ENCODE measurements around the gene MSX1. TPM values are rescaled to one million over a fixed set of nuclear protein-coding genes. Genes with fewer than 3 reads are reported as not detected.

The MSX1 gene
- total RNA-seq (2021), result not detected in 2 replicates
- Bru-seq, nascent RNA, result percentile 11 among the genes with signal in this experiment
- percentile 10 among the genes with signal in this experiment for BruChase-seq, experiment 1, labeled RNA remaining after a 2-hour chase
- percentile 22 among the genes with signal in this experiment for BruChase-seq, experiment 2, labeled RNA remaining after a 6-hour chase
- long read RNA-seq, result 0 reads

DNA sequence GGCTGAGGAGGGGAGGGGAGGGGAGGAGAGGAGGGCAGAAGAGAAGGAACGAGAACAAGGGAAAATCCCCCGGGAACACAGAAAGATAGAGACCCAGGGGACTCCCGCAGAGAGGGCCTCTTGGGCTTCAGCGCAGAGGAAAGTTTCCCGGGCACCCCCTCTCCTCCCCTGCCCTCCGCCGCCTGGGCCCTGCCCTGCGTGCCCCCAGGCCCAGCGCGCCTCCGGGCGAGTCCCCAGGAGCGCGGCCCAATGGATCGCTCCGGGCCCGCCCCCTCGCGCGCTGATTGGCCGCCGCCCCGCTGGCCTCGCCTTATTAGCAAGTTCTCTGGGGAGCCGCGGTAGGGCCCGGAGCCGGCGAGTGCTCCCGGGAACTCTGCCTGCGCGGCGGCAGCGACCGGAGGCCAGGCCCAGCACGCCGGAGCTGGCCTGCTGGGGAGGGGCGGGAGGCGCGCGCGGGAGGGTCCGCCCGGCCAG, at the start of gene MSX1:
Gene MSX1 (plus strand): TSS at position 341 of the 474 bp plus-strand sequence. CDS start 235 bp downstream, outside the sequence.
- H3K79me2 ChIP-seq (ENCODE audit: low read depth), result no peaks in the 10 kb centered on the region
- ChIA-PET CTCF (no interaction called here), POLR2A (ENCODE audit: unreplicated experiment) (no interaction called here)
- intact Hi-C loops (cut with micrococcal nuclease; ENCODE audit: unreplicated experiment), result no loop called here
- H3K9me3 ChIP-seq (ENCODE audit: insufficient read depth, low read depth), result no peaks in the 10 kb centered on the region
- H3K27me3 ChIP-seq (ENCODE audit: insufficient read depth, low read depth), result peaks cover 18% of the 10 kb centered on the region
- H3K4me3 ChIP-seq, result peak within 1 kb of the TSS; percentile 52; the same call in 1 of the 2 replicates
- no peaks in the 10 kb centered on the region for H3K9me2 ChIP-seq (ENCODE audit: insufficient read depth)
- BruUV-seq (replicated peaks), result no TSS peak
- no peaks in the 10 kb centered on the region for H3K4me1 ChIP-seq (replicated peaks; ENCODE audit: insufficient read depth)
- H4K20me1 ChIP-seq (ENCODE audit: insufficient read depth), result no peaks in the 10 kb centered on the region
- H3K4me2 ChIP-seq, result peak within 1 kb of the TSS; percentile 69
- H3K27ac ChIP-seq, result no peak within 1 kb of the TSS
- no peak within 1 kb of the TSS for H2AFZ ChIP-seq
- DNase-seq, result peak; percentile 37 to 50
- H3K36me3 ChIP-seq (ENCODE audit: low read depth), result no peaks in the 10 kb centered on the region
- no peaks in the 10 kb centered on the region for H3F3A ChIP-seq (ENCODE audit: insufficient read depth, low read depth)
- no peak for TF ChIP-seq EZH2 (IDR thresholded peaks at IDR 0.05; ENCODE audit: low read depth)
- TF ChIP-seq, protein P1, sequence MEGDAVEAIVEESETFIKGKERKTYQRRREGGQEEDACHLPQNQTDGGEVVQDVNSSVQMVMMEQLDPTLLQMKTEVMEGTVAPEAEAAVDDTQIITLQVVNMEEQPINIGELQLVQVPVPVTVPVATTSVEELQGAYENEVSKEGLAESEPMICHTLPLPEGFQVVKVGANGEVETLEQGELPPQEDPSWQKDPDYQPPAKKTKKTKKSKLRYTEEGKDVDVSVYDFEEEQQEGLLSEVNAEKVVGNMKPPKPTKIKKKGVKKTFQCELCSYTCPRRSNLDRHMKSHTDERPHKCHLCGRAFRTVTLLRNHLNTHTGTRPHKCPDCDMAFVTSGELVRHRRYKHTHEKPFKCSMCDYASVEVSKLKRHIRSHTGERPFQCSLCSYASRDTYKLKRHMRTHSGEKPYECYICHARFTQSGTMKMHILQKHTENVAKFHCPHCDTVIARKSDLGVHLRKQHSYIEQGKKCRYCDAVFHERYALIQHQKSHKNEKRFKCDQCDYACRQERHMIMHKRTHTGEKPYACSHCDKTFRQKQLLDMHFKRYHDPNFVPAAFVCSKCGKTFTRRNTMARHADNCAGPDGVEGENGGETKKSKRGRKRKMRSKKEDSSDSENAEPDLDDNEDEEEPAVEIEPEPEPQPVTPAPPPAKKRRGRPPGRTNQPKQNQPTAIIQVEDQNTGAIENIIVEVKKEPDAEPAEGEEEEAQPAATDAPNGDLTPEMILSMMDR (conservative IDR thresholded peaks at IDR 0.05), result no peak

DNA sequence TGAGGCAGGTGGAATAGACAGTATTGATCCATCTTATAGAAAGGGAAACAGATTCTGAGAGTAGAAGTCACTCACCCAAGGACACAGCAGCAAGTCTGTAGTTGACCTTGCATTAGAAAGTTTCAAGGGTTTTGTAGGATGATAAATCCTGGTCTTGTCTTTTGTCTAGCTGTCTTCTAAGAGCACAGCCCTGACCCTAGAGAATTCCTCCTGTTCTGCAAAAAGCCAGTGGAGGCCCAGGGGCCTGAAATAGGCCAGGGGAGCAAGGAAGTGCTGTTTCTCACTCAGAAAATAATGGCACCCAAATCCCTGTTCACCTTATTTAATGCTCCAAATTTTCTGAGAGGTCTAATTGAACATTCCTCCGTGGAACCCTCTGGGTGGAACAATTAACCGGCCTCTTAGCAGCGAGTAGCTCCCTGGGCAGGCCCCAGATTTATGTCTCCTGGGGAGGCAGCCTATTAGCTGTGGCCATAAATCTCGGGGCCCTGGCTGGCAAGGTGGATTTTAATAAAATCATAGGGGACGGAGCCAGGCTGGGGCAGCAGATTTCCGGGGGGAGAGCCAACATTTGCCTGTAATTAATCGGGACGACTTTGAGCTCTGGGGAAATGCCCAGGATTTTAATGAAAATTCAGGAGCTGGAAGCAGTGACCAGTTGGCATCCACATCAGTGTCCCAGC, 49.2 kb upstream of the MSX1 start:
- H3K4me3 ChIP-seq, result no peak overlapping the region
- no TSS peak for BruUV-seq (replicated peaks)
- CTCF ChIA-PET, result no interaction called here

DNA sequence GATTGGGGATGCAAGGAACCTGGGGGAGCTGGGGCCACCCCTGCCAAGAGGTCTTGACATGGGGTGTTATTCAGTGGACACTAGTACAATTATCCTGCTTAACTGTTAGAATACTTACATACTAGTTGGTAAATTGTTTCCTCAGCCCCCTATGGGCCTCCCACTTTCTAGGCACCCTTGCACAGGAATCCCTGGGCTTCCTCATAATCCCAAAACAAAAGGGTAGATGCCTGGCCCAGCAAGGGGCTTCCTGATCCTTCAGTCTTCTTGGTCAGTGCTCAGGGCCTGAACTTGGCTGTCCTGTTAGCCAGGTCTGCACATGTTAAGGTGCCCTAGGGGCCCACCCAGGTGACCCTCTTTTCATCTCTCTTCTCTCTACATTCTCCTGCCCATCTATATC, 48.7 kb upstream of the MSX1 start:
- CTCF ChIA-PET, result no interaction called here
- TF ChIP-seq, protein P1 (conservative IDR thresholded peaks at IDR 0.05), result no peak
- TF ChIP-seq EZH2 (IDR thresholded peaks at IDR 0.05; ENCODE audit: low read depth), result no peak
- Histone ChIP-seq H3K27me3 (ENCODE audit: insufficient read depth, low read depth) (no peaks in the 10 kb centered on the region), H4K20me1 (ENCODE audit: insufficient read depth) (no peaks in the 10 kb centered on the region), H3K27ac (no peak overlapping the region), H3K4me1 (replicated peaks; ENCODE audit: insufficient read depth) (no peaks in the 10 kb centered on the region), H2AFZ (no peak overlapping the region), H3F3A (ENCODE audit: insufficient read depth, low read depth) (no peaks in the 10 kb centered on the region), H3K4me2 (no peak overlapping the region), H3K9me2 (ENCODE audit: insufficient read depth) (no peaks in the 10 kb centered on the region), H3K36me3 (ENCODE audit: low read depth) (no peaks in the 10 kb centered on the region), H3K79me2 (ENCODE audit: low read depth) (no peaks in the 10 kb centered on the region), H3K4me3 (no peak overlapping the region), H3K9me3 (ENCODE audit: insufficient read depth, low read depth) (no peaks in the 10 kb centered on the region)
- no TSS peak for BruUV-seq (replicated peaks)
- POLR2A ChIA-PET (ENCODE audit: unreplicated experiment), result no interaction called here
- DNase-seq, result no peak
- intact Hi-C loops (cut with micrococcal nuclease; ENCODE audit: unreplicated experiment), result no loop called here

More for the DNA sequence above, 49.2 kb upstream of the MSX1 start:
- no peaks in the 10 kb centered on the region for H3K79me2 ChIP-seq (ENCODE audit: low read depth)
- no peaks in the 10 kb centered on the region for H3K9me3 ChIP-seq (ENCODE audit: insufficient read depth, low read depth)
- no peaks in the 10 kb centered on the region for H3K9me2 ChIP-seq (ENCODE audit: insufficient read depth)
- no peaks in the 10 kb centered on the region for H3K36me3 ChIP-seq (ENCODE audit: low read depth)
- no peak overlapping the region for H3K4me2 ChIP-seq
- no peak overlapping the region for H2AFZ ChIP-seq
- H4K20me1 ChIP-seq (ENCODE audit: insufficient read depth), result no peaks in the 10 kb centered on the region
- intact Hi-C loops (cut with micrococcal nuclease; ENCODE audit: unreplicated experiment), result no loop called here
- POLR2A ChIA-PET (ENCODE audit: unreplicated experiment), result no interaction called here
- no peak overlapping the region for H3K27ac ChIP-seq
- no peaks in the 10 kb centered on the region for H3K27me3 ChIP-seq (ENCODE audit: insufficient read depth, low read depth)
- TF ChIP-seq, protein P1 (conservative IDR thresholded peaks at IDR 0.05), result no peak
- TF ChIP-seq EZH2 (IDR thresholded peaks at IDR 0.05; ENCODE audit: low read depth), result no peak
- H3F3A ChIP-seq (ENCODE audit: insufficient read depth, low read depth), result no peaks in the 10 kb centered on the region
- DNase-seq, result no peak
- no peaks in the 10 kb centered on the region for H3K4me1 ChIP-seq (replicated peaks; ENCODE audit: insufficient read depth)
